GM21786 (cell line): ENCODE measurements around the gene MT1H.
A peak's percentile ranks its signal among the peaks of the same experiment; 100 is the strongest.

ENCODE experiments used
- ATAC-seq: cut with Tn5 transposase; IDR thresholded peaks from one replicate; pipeline ENCODE4 v1.9.1; 2021; ENCODE audit not compliant: unreplicated experiment

The MT1H gene

DNA sequence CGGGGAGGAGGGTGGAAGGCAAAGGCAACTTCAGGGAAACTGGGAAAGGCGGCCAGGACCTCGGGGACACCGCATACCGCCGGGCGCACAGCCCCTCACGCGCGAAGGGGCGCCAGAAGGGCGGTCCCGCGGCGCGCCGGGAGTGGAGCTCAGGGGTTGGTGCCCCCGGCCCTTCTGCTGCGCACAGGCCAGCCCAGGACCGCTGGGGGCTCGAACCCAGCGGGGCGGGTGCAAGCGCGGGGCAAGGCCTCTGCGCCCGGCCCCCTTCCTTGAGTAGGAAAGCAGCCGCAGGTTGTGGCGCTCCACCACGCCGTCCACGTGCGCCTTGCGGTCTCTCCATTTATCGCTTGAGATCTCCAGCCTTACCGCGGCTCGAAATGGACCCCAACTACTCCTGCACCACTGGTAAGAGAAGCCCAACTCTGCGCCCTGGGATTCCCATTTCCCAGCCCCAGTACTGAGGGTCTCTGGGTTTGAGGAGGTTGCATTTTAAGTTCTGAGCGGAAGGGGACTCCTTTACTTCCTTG lies 34.1 kb upstream of the MT1H start:
- no peak for ATAC-seq

DNA sequence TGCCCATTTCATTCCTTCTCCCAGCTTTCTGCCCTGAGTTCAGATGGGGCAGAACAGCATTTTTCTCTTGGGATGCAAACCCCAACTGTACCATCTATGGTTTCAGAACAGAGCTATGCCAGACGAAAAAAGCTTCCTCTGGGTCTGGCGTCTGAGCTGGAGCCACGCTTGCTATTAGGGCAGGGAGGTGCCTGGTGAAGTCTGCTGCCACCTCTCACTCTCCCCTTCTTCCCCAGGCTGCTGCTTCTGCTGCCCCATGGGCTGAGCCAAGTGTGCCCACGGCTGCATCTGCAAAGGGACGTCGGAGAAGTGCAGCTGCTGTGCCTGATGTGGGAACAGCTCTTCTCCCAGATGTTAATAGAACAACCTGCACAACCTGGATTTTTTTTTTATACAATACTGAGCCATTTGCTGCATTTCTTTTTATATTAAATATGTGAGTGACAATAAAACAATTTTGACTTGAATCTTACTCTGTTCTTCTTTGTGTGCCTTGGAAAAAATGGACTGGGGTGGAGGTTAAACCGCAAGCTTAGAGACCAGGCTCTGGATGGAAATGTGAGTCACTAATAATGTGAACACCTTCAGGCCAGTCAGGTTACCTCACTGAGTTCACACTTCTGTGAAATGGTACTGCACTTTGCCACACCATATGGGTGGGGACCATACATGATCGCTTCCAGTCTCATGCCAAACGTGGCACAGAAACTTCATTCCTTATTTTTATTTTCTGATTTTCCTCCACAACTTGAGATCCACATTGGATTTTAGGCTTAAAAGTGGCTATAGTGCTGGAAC lies 32.8 kb upstream of the MT1H start:
- ATAC-seq = no peak

DNA sequence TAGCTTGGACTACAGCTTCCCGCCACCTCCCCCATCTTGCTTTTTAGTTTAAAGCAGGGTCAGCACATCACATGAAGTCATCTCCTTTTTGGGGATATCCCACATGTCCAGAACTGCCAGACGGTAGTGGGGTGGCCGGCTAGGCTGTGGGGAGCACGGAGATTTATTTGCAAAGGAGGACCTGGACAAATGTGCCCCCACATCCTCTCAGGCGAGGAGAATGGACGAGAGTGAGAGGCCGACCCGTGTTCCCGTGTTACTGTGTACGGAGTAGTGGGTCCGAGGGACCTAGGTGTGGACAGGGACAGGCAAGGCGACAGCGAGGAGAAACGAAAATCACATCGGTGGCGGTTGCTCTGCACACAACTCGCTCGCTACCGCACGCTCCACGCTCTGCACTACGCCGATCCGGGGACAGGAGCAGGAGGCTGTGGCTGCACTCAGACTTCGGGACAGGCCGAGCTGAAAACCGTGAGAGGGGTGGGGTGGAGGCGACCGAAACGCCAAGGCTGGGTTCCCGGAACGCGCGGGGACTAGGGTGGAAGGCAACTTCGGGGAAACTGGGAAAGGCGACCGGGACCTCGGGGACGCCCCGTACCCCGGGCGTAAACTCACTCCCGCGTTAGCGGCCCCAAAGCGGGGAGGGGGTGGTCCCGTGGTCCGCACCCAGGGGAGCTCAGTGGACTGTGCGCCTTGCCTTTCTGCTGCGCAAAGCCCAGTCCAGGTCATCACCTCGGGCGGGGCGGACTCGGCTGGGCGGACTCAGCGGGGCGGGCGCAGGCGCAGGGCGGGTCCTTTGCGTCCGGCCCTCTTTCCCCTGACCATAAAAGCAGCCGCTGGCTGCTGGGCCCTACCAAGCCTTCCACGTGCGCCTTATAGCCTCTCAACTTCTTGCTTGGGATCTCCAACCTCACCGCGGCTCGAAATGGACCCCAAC lies 31.5 kb upstream of the MT1H start, which contains the start of gene MT1A:
Gene MT1A (plus strand): TSS at position 853 of the 937 bp plus-strand sequence. CDS start 73 bp downstream, at position 926.
- no peak for ATAC-seq

DNA sequence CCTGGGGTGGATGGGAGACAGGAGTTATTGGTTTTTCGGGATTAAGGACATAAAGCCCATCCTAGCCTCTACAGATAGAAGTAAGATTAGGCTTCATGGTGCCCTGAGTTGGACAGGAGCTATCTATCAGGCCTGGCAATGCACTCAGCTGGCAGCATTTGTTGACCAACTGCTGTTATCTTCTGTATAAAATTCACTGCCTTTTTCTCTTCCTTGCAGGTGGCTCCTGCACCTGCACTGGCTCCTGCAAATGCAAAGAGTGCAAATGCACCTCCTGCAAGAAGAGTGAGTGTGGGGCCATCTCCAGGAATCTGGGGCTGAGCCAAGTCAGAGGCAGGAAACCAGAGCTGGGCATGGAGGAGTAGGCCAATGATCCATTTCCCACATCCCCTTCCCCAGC lies 30.6 kb upstream of the MT1H start:
- no peak for ATAC-seq

DNA sequence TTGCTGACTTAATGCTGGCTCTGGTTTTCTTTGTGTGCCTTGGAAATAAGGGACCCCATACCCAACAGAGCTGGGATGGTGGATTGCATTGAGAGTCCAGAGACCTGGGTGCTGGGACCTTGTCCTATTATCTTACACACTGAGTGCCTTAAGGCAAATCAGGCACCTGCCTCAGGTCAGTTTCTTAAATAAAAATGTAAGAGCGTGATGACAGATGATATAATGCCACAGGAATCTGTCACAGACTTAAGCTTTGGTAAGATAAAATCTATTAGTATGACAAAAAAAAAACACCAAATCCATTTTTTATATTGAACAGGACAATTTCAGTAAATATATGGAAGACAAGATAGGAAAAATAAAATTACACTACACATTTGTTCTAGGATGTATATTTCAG lies 29.5 kb upstream of the MT1H start:
- no peak for ATAC-seq

DNA sequence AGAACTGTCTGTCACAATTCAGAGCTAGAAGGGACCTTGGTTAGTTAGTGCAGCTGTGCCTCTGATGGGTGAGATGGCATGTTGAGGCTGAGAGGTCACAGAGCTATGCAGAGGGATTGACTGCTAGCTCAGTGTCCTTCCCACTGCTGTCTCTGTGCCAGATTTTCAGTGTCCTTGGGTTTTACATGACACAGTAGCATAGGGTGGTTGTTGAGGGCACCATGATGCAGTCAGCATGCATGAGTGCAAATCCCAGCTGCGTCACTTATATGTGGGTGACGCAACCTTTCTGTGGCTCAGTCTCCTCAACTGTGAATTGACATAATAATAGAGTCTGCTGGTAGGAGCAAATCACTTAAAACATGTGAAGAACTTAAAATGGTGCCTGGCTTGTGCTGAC lies 28.4 kb upstream of the MT1H start:
- no peak for ATAC-seq

DNA sequence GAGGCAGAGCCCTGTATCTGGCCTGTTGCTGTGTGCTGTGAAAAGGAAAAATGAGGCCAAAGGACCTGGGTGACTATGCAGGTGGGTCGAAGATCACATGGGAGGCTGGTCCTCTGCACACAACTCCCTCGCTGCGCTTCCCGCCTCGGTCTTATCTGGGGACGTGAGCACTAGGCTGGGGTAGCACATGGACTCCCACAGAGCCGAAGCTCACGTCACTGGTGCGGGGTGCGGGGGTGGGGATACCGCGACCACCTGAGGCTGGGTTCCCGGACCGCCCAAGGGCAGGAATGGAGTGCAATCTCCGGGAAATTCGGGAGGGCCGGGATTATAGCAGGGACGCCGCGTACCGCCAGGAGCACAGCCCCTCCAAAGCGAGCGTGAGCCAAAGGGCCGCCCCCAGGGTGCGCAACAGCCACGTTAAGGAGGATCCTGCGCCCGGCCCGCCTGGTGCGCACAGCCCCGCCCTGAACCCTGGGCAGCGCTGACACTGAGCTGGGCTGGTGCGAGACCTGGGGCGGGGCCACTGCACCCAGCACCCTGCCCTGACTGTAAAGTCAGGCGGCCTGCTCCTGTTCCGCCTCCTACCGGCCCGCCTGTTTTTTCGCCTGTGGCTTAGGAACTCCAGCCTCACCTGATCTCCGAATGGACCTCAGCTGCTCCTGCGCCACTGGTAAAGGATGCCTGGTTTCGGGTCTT lies 26.4 kb upstream of the MT1H start:
- ATAC-seq = peak; percentile 76

DNA sequence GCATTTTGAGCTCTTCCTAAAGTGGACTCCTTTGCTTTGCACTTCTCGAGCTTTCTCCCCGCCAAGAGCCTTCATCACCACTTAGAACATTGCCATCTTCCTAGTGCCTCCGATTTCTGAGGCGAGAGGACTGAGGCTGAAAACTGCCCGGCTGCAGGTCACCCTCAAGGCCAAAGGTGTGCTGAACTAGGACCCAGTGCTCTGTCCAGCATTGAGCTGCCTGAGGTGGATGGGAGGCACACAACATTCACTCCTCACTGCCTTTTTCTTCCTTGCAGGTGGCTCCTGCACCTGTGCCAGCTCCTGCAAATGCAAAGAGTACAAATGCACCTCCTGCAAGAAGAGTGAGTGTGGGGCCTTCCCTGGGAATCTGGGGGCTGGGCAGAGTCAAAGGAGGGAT lies 25.8 kb upstream of the MT1H start:
- ATAC-seq = no peak

DNA sequence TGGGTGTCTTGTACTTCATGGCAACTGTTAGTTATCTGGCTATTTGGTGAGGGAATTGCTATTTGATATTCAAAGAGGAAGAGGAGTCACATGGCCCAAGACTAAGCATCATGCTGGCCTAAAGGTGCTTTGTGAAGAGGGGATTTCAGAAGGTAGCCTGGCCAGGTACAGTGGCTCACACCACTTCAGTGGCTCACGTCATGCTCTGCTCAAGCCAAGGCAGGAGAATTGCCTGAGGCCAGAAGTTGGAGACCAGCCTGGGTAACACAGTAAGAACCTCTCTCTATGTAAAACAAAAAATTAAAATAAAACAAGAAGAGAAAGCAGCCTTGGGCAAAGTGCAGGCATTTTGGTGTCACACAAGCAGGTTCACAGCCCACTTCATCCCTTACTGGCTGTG lies 24.3 kb upstream of the MT1H start:
- ATAC-seq = no peak

DNA sequence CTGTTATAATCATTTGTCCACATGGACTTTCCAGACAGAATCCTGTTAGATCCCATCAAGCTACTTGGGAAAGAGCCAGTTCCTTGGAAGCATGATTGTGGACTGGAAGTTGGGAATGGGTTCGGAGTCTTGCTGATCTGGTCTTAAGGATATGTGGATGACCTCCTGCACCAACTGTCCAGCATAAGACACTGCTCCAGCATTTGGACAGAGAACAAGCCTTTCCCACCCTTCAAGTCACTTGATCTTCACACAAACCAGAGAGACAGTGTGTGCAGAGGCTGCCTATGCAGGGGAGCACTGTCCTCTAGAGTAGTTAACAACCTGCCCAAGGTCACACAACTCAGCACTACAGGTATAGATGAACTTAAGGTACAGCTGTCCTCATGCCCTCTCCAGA lies 23.8 kb upstream of the MT1H start:
- ATAC-seq = no peak

DNA sequence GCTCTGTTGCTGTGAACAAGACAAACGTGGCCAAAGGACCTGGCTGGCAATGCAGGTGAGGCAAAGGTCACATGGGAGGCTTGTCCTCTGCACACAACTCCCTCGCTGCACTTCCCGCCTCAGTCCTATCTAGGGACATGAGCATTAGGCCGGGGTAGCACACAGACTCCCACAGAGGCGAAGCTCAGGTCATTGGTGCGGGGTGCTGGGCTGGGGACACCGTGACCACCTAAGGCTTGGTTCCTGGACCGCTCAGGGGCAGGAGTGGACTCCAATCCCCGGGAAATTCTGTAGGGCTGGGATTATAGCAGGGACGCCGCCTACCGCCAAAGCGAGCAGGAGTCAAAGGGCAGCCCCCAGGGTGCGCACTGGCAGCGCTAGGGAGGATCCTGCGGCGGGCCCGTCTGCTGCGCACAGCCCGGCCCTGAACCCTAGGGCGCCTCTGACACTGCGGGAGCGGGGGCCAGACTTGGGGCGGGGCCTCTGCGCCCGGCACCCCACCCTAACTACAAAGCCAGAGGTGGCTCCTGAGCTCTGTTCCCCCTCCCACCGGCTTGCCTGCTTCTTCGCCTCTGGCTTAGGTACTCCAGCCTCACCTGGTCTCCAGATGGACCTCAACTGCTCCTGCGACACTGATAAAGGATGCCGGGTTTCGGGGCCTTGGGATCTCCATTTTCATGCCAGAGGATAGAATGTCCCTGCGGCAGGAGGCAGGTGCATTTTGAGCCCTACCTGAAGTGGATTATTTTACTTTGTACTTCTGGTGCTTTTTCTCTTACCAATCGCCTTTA lies 21.8 kb upstream of the MT1H start:
- ATAC-seq = no peak

DNA sequence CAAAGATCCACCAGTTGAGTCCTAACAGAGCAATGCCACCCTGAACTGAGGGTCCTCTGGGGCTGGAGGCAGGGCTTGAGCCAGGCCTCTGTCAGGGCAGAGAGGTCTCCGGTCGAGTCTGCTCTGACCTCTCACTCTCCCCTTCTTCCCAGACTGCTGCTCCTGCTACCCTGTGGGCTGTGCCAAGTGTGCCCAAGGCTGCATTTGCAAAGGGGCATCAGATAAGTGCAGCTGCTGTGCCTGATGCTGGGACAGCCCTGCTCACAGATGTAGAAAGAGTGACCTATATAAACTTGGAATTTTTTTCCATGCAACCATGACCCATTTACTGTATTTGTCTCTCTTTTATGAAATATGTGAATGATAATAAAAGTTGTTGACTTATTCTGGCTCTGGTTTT lies 20.3 kb upstream of the MT1H start:
- no peak for ATAC-seq

DNA sequence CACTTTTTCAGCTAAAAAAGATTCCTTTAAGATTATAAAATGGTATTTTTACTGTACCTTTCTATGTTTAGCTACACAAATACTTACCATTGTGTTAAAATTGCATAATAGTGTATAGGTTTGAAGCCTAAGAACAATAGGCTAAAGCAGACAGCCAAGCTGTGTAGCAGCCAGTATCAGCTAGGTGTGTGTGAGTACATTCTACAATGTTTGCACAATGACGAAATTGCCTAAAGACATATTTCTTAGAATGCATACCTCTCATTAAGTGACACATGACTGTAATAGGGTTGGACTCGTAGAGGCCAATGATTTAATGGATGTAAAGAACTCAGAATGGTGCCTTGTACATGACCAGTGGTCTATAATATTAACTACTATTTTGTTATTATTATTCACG lies 19.8 kb upstream of the MT1H start:
- ATAC-seq = no peak

DNA sequence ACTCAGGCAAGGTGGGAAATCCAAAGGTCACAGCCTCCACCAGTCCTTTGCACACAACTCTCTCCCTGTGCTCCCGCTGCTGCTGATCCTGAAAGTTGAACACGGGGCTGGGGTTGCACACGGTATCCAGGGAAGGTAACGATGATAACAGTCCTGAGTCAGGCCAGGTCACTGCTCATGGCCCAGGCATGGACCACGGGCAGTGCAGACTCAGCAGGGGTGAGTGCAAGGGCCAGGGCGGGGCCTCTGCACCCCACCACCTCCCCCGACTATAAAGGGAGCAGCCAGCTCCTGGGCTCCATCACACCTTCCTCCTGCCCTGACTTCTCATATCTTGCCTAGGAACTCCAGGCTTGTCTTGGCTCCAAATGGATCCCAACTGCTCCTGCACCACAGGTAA lies 18.0 kb upstream of the MT1H start, which contains the start of gene MT1B:
Gene MT1B (plus strand): TSS at position 301 of the 400 bp plus-strand sequence. CDS start 68 bp downstream, at position 369.
- no peak for ATAC-seq

DNA sequence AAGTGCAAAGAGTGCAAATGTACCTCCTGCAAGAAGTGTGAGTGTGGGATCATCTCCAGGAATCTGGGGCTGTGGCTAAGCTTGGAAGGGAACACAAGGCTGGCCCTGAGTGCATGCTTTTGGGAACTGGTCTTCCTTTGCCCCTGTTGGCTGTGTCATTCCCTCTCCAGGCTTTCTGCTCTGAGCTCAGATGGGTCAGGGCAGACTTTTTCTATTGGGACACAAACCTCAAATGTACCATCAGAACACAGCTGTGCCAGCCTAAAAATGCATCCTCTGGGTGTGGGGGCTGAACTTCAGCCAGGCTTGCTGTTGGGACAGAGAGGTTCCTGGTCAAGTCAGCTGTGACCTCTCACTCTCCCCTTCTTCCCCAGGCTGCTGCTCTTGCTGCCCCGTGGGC lies 17.0 kb upstream of the MT1H start:
- no peak for ATAC-seq

DNA sequence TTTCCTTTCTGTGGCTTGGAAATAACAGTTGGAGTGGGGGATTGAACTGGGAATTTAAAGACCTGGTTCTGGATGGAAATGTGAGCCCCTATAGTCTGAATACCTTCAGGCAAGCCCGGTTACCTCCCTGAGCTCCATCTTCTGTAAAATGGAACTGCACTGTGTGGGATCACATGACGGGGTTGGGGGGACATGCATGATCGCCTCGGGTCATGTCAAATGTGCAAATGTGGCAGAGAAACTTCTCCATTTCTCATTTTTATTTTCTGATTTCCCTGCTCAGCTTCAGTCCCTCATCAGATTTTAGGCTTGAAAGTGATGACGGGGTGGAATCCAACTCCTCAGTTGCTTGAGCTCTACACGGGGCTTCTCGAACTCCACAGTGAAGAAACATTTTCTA lies 16.4 kb upstream of the MT1H start:
- no peak for ATAC-seq

DNA sequence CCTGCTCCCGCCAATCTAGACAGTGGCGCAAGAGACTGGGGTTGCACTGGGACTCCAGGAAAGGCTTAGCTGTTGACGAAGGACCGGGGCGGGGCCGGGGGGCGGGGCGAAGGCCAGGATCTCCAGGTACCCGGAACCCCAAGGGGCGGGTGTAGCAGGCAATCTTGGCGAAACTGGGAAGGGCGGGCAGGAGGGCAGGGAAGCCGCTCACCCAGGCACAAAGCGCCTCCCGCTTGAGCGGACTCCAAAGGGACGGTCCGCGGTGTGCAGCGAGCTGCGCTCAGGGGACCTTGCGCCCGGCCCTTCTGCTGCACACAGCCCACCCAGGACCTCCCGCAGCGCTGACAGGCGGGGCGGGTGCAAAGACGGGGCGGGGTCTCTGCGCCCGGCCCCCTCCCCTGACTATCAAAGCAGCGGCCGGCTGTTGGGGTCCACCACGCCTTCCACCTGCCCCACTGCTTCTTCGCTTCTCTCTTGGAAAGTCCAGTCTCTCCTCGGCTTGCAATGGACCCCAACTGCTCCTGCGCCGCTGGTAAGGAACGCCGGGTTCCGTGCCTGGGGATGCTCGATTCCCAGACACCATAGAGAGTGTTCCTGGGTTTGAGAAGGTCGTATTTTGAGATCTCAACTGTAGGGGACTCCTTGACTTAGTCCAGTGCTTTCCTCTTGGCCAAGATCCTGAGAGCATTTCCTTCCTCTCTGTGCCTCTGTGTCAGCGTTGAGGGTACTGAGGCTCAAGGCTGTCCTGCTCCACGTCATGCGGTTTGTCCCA lies 11.9 kb upstream of the MT1H start, which contains the start of gene MT1F:
Gene MT1F (plus strand): TSS at position 405 of the 772 bp plus-strand sequence. CDS start 100 bp downstream, at position 505.
- ATAC-seq = no peak

DNA sequence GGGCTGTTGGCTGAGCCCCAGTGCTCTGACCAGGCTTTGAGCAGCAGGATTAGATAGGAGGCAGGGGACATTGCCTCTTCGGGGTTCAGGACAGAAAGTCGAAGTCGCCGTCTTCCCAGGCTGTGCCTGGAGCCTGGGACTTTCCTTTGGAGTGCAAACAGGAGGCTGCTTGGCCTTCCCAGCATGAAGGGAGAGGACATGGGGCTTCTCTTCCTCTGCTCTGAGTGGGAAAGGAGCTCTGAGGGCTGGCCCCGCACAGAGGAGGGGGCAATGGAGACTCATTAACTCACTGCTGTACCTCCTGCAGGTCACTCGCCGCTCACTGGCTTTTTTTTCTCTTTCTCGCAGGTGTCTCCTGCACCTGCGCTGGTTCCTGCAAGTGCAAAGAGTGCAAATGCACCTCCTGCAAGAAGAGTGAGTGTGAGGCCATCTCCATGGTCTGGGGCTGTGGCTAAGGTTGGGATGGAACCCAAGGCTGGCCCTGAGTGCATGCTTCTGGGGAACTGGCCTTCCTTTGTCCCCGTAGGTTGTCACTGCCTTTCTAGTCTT lies 11.2 kb upstream of the MT1H start:
- no peak for ATAC-seq
